ENCODE data around the gene NAA20. TPM values are rescaled to one million over a fixed set of nuclear protein-coding genes. Genes with fewer than 3 reads are reported as not detected.

NAA20 gene
- total RNA-seq, 1 experiment from 2014 or later = 113 TPM

DNA sequence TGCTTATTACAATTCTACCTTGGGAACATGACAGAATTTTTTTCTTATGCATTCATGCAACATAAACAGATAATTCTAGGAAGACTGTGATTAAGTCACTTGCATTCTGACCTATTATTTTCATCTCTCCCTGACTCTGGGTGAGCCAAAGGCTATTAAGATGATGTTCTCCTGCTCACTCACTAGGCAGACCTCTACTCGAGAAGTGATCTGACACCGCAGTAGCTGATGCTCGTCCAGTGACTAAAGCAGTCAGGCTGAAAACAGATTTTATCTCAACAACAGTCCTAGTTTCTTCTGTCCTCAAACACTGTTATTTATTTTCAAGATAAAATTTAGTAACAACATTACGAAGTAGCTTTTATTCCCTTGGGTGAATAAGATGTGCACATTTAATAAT, 17.3 kb downstream of the NAA20 start:
- Histone ChIP-seq H3K36me3 (ENCODE audit: low read depth, low read length) (peaks cover 89% of the 10 kb centered on the region), H2AFZ (ENCODE audit: low read length) (no peak overlapping the region), H3K27ac (ENCODE audit: low read length) (no peak overlapping the region), H3K9me2 (replicated peaks; ENCODE audit: low read length) (no peaks in the 10 kb centered on the region), H3K4me3 (ENCODE audit: low read length) (no peak overlapping the region), H3K9ac (ENCODE audit: low read length) (no peak overlapping the region), H3K4me1 (ENCODE audit: insufficient read depth, low read length) (no peaks in the 10 kb centered on the region), H3K4me2 (ENCODE audit: low read length) (no peak overlapping the region), H3K79me2 (ENCODE audit: low read length) (peaks cover 6% of the 10 kb centered on the region; the same call in 1 of the 2 replicates), H3K9me3 (ENCODE audit: low read length) (no peaks in the 10 kb centered on the region), H3F3A (ENCODE audit: low read length, unreplicated experiment) (peaks cover 3% of the 10 kb centered on the region), H4K20me1 (ENCODE audit: low read length) (no peaks in the 10 kb centered on the region), H3K27me3 (ENCODE audit: low read length) (no peaks in the 10 kb centered on the region)
- CTCF ChIA-PET = no interaction called here
- intact Hi-C loops (cut with micrococcal nuclease) = no loop called here
- TF ChIP-seq EZH2 (IDR thresholded peaks at IDR 0.05; ENCODE audit: low read length, unreplicated experiment) (no peak), CTCF (conservative IDR thresholded peaks at IDR 0.05; ENCODE audit: low read depth, low read length) (no peak)
- no peak for ATAC-seq
- DNase-seq = no peak
- POLR2A ChIA-PET (ENCODE audit: unreplicated experiment) = interaction anchor here (0.5 kb wide), 1 partner anchor 26 kb away, joined by 3 read pairs; no protein-coding TSS in a partner anchor
- no TSS peak for BruUV-seq (replicated peaks)

DNA sequence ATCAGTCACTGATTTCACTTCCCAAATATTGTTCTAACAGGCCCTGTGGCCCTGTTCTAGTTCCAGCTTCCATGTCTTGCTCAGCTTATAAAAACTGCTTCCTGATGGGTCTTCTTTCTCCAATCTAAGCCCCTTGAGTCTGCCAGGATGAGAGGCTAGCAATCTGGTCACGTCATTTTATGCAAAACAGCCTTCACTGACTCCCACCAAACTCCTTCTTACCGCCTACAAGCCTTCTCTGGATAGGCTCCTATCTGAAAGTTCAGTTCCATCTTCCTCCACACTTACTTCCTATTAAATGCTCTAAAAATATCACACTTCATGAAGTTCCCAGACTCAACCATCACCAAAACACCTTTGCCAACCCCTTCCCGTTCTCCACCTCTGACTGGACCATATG, 19.6 kb downstream of the NAA20 start:
- POLR2A ChIA-PET (ENCODE audit: unreplicated experiment) = no interaction called here

DNA sequence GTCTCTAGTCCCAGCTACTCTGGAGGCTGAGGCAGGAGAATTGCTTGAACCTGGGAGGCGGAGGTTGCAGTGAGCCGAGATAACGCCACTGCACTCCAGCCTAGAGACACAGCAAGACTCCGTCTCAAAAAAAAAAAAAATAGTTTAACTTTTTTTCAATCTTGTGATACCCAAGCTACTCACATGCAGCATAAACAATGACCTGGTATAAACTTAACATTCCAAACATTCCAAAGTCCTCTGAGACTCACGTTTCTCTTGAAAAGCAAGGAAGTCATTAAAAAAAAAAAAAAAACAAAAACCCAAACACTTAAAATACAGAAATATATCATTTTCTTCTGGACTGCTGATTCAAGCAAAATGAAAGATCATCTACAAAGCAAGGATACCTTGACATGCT, 20.8 kb downstream of the NAA20 start:
- H3K4me1 ChIP-seq (ENCODE audit: insufficient read depth, low read length) = no peaks in the 10 kb centered on the region
- no peak overlapping the region for H3K9ac ChIP-seq (ENCODE audit: low read length)
- H3K27me3 ChIP-seq (ENCODE audit: low read length) = no peaks in the 10 kb centered on the region
- no peak overlapping the region for H3K4me2 ChIP-seq (ENCODE audit: low read length)
- ChIA-PET POLR2A (ENCODE audit: unreplicated experiment) (interaction anchor here (0.5 kb wide), 1 partner anchor 781 kb away, joined by 6 read pairs; no protein-coding TSS in a partner anchor), CTCF (no interaction called here)
- TF ChIP-seq EZH2 (IDR thresholded peaks at IDR 0.05; ENCODE audit: low read length, unreplicated experiment) (no peak), EZH2phosphoT487 (IDR thresholded peaks at IDR 0.05; ENCODE audit: borderline replicate concordance, low read length) (no peak), CTCF (conservative IDR thresholded peaks at IDR 0.05; ENCODE audit: low read depth, low read length) (no peak)
- ATAC-seq (no peak), DNase-seq (no peak)
- no TSS peak for BruUV-seq (replicated peaks)
- intact Hi-C loops (cut with micrococcal nuclease) = no loop called here
- H3K79me2 ChIP-seq (ENCODE audit: low read length) = no peaks in the 10 kb centered on the region
- H3K4me3 ChIP-seq (ENCODE audit: low read length) = no peak overlapping the region
- no peak overlapping the region for H3K27ac ChIP-seq (ENCODE audit: low read length)
- H3F3A ChIP-seq (ENCODE audit: low read length, unreplicated experiment) = no peaks in the 10 kb centered on the region
- no peaks in the 10 kb centered on the region for H3K9me2 ChIP-seq (replicated peaks; ENCODE audit: low read length)
- no peaks in the 10 kb centered on the region for H4K20me1 ChIP-seq (ENCODE audit: low read length)
- H2AFZ ChIP-seq (ENCODE audit: low read length) = no peak overlapping the region
- H3K36me3 ChIP-seq (ENCODE audit: low read depth, low read length) = peaks cover 90% of the 10 kb centered on the region
- no peaks in the 10 kb centered on the region for H3K9me3 ChIP-seq (ENCODE audit: low read length)

More for the DNA sequence above, 19.6 kb downstream of the NAA20 start:
- Histone ChIP-seq H3K36me3 (ENCODE audit: low read depth, low read length) (peaks cover 92% of the 10 kb centered on the region), H3K4me2 (ENCODE audit: low read length) (no peak overlapping the region), H3K4me3 (ENCODE audit: low read length) (no peak overlapping the region), H3K9ac (ENCODE audit: low read length) (no peak overlapping the region), H3K27ac (ENCODE audit: low read length) (no peak overlapping the region), H3K9me3 (ENCODE audit: low read length) (no peaks in the 10 kb centered on the region), H4K20me1 (ENCODE audit: low read length) (no peaks in the 10 kb centered on the region), H3K79me2 (ENCODE audit: low read length) (no peaks in the 10 kb centered on the region; the same call in 1 of the 2 replicates), H3K9me2 (replicated peaks; ENCODE audit: low read length) (no peaks in the 10 kb centered on the region), H3K4me1 (ENCODE audit: insufficient read depth, low read length) (no peaks in the 10 kb centered on the region), H3F3A (ENCODE audit: low read length, unreplicated experiment) (peaks cover 3% of the 10 kb centered on the region), H2AFZ (ENCODE audit: low read length) (no peak overlapping the region), H3K27me3 (ENCODE audit: low read length) (no peaks in the 10 kb centered on the region)
- no TSS peak for BruUV-seq (replicated peaks)
- ATAC-seq = no peak
- no peak for DNase-seq
- CTCF ChIA-PET = no interaction called here
- TF ChIP-seq EZH2 (IDR thresholded peaks at IDR 0.05; ENCODE audit: low read length, unreplicated experiment) (no peak), EZH2phosphoT487 (IDR thresholded peaks at IDR 0.05; ENCODE audit: borderline replicate concordance, low read length) (no peak), CTCF (conservative IDR thresholded peaks at IDR 0.05; ENCODE audit: low read depth, low read length) (no peak)
- intact Hi-C loops (cut with micrococcal nuclease) = no loop called here

Data from PC-3 (cell line).